Measurements from ENCODE around the gene HS6ST2. TPM values are rescaled to one million over a fixed set of nuclear protein-coding genes. Genes with fewer than 3 reads are reported as not detected.

The HS6ST2 gene
- total RNA-seq, 1 donor from 2014 or later, result 0.92 TPM

GRCh38 chrX:132614297-132614696 is 344.1 kb downstream of the HS6ST2 start:
- ATAC-seq (no peak), DNase-seq (no peak)
- Histone ChIP-seq H3K9me3 (no peaks in the 10 kb centered on the region), H3K36me3 (no peaks in the 10 kb centered on the region), H3K4me3 (no peak overlapping the region), H3K27me3 (ENCODE audit: low read depth) (no peaks in the 10 kb centered on the region), H3K27ac (no peak overlapping the region), H3K4me1 (no peaks in the 10 kb centered on the region)
- no peak for TF ChIP-seq CTCF (IDR thresholded peaks at IDR 0.05)
- intact Hi-C loops (cut with DNase I), result no loop called here

GRCh38 chrX:132613801-132614200 is 344.6 kb downstream of the HS6ST2 start:
- no peak for TF ChIP-seq CTCF (IDR thresholded peaks at IDR 0.05)
- Histone ChIP-seq H3K4me1 (no peaks in the 10 kb centered on the region), H3K36me3 (no peaks in the 10 kb centered on the region), H3K27ac (no peak overlapping the region), H3K27me3 (ENCODE audit: low read depth) (no peaks in the 10 kb centered on the region), H3K4me3 (no peak overlapping the region), H3K9me3 (no peaks in the 10 kb centered on the region)
- no peak for DNase-seq
- intact Hi-C loops (cut with DNase I), result no loop called here
- ATAC-seq, result no peak

- ATAC-seq (peak in 1 of 2 donors; percentile 59), DNase-seq (peak; percentile 49)
- no peaks in the 10 kb centered on the region for H3K36me3 ChIP-seq
- H3K27ac ChIP-seq, result no peak overlapping the region
- intact Hi-C loops (cut with DNase I), result no loop called here
- no peak overlapping the region for H3K4me3 ChIP-seq
- no peaks in the 10 kb centered on the region for H3K9me3 ChIP-seq
- no peaks in the 10 kb centered on the region for H3K4me1 ChIP-seq
- no peaks in the 10 kb centered on the region for H3K27me3 ChIP-seq (ENCODE audit: low read depth)
- peak; percentile 51 for TF ChIP-seq CTCF (IDR thresholded peaks at IDR 0.05)
Observed at GRCh38 chrX:132612821-132613564, 345.4 kb downstream of the HS6ST2 start.

- no peak overlapping the region for H3K27ac ChIP-seq
- H3K4me1 ChIP-seq, result no peaks in the 10 kb centered on the region
- H3K4me3 ChIP-seq, result no peak overlapping the region
- no peaks in the 10 kb centered on the region for H3K36me3 ChIP-seq
- no peak for TF ChIP-seq CTCF (IDR thresholded peaks at IDR 0.05)
- DNase-seq (no peak), ATAC-seq (no peak)
- no peaks in the 10 kb centered on the region for H3K27me3 ChIP-seq (ENCODE audit: low read depth)
- intact Hi-C loops (cut with DNase I), result no loop called here
- H3K9me3 ChIP-seq, result no peaks in the 10 kb centered on the region
Observed at GRCh38 chrX:132610536-132610935, 347.9 kb downstream of the HS6ST2 start.

- no peaks in the 10 kb centered on the region for H3K36me3 ChIP-seq
- H3K27me3 ChIP-seq (ENCODE audit: low read depth), result no peaks in the 10 kb centered on the region
- DNase-seq, result no peak
- no peak for ATAC-seq
- intact Hi-C loops (cut with DNase I), result no loop called here
- TF ChIP-seq CTCF (IDR thresholded peaks at IDR 0.05), result no peak
- no peaks in the 10 kb centered on the region for H3K4me1 ChIP-seq
- H3K4me3 ChIP-seq, result no peak overlapping the region
- no peak overlapping the region for H3K27ac ChIP-seq
- H3K9me3 ChIP-seq, result no peaks in the 10 kb centered on the region
Observed at GRCh38 chrX:132609362-132609848, 349.0 kb downstream of the HS6ST2 start.
